Osteoblast (primary cell): ENCODE results near the gene ZCCHC14. TPM values are rescaled to one million over a fixed set of nuclear protein-coding genes. Genes with fewer than 3 reads are reported as not detected.
"Not testable (repeated sequence)": the region's sequence is repeated elsewhere in the genome, so short reads cannot be mapped to it uniquely, and the experiment has no call there.

Source experiments
- DNase-seq: peaks from one replicate; pipeline ENCODE4 v3.0.0; 2011; ENCODE audit warnings: low spot score, mixed read lengths; ENCODE audit not compliant: insufficient read length; ENCODE audit errors: missing footprints
- H2AFZ ChIP-seq: 2 replicates; pipeline ENCODE4 v1.6.0; 2011; ENCODE audit warnings: mild to moderate bottlenecking, low read length
- H3K27ac ChIP-seq: 2 replicates; pipeline ENCODE4 v1.5.1; 2011; ENCODE audit warnings: mild to moderate bottlenecking, low read depth, low read length, moderate library complexity
- H3K27me3 ChIP-seq: 2 replicates; pipeline ENCODE4 v1.6.0; 2012; ENCODE audit warnings: mild to moderate bottlenecking, control low read depth, inconsistent platforms, low read length, moderate library complexity; ENCODE audit not compliant: insufficient read depth
- H3K36me3 ChIP-seq: 2 replicates; pipeline ENCODE4 v1.5.1; 2011; ENCODE audit warnings: mild to moderate bottlenecking, low read length, control low read depth, moderate library complexity; ENCODE audit not compliant: insufficient read depth
- H3K4me1 ChIP-seq: 2 replicates; pipeline ENCODE4 v1.5.1; 2011; ENCODE audit warnings: mild to moderate bottlenecking, low read length, control low read depth, moderate library complexity; ENCODE audit not compliant: insufficient read depth
- H3K4me2 ChIP-seq: 2 replicates; pipeline ENCODE4 v1.6.0; 2011; ENCODE audit warnings: mild to moderate bottlenecking, low read length; ENCODE audit not compliant: insufficient read depth
- H3K4me3 ChIP-seq: fragments of 200-600 bp; sonication (generic); 3 replicates; pipeline ENCODE4 v1.5.1; 2012; ENCODE audit warnings: mild to moderate bottlenecking, low read length, inconsistent platforms; ENCODE audit not compliant: insufficient read depth
- H3K79me2 ChIP-seq: 2 replicates; pipeline ENCODE4 v1.6.0; 2012; ENCODE audit warnings: mild to moderate bottlenecking, low read length, control low read depth, inconsistent platforms; ENCODE audit not compliant: insufficient read depth
- H3K9me3 ChIP-seq: 2 replicates; pipeline ENCODE4 v1.5.1; 2011; ENCODE audit warnings: low read depth, low read length, control low read depth
- H4K20me1 ChIP-seq: 2 replicates; pipeline ENCODE4 v1.6.0; 2012; ENCODE audit warnings: mild to moderate bottlenecking, low read length, control low read depth; ENCODE audit not compliant: insufficient read depth
- CTCF ChIP-seq: IDR thresholded peaks from 2 replicates; pipeline ENCODE4 v1.5.1; 2011; ENCODE audit warnings: mild to moderate bottlenecking, low read depth, low read length, moderate library complexity; ENCODE audit errors: extremely low read depth
- total RNA-seq: library from RNA; depleted of rRNA; stranded (reverse); fragments of >200 nt; gene quantifications from 2 replicates; pipeline ENCODE4 v1.2.3, GENCODE V29; 2012

The ZCCHC14 gene
- total RNA-seq, 1 donor = 36.9 TPM

- Histone ChIP-seq H3K79me2 (peaks cover 21% of the 10 kb centered on the region), H4K20me1 (peaks cover 14% of the 10 kb centered on the region), H3K27me3 (no peaks in the 10 kb centered on the region), H3K4me2 (no peak overlapping the region), H3K27ac (peak overlapping the region; percentile 92), H2AFZ (no peak overlapping the region), H3K36me3 (no peaks in the 10 kb centered on the region), H3K4me1 (peaks cover 33% of the 10 kb centered on the region), H3K4me3 (no peak overlapping the region), H3K9me3 (no peaks in the 10 kb centered on the region)
- no peak for TF ChIP-seq CTCF
- DNase-seq = no peak
Measured at GRCh38 chr16:87389245-87389644, 103.6 kb downstream of the ZCCHC14 start.

- no peak for TF ChIP-seq CTCF
- peak overlapping the region; percentile 73 for H3K4me2 ChIP-seq
Measured at GRCh38 chr16:87388818-87389134, 104.0 kb downstream of the ZCCHC14 start.

GRCh38 chr16:87387942-87388817 lies 104.6 kb downstream of the ZCCHC14 start:
- H3K4me3 ChIP-seq = peak overlapping the region; percentile 42
- H3K4me1 ChIP-seq = peaks cover 22% of the 10 kb centered on the region
- peak overlapping the region; percentile 73 for H3K4me2 ChIP-seq
- no peak for TF ChIP-seq CTCF
- no peaks in the 10 kb centered on the region for H3K9me3 ChIP-seq
- H3K79me2 ChIP-seq = peaks cover 10% of the 10 kb centered on the region
- no peaks in the 10 kb centered on the region for H3K27me3 ChIP-seq
- peak overlapping the region; percentile 92 for H3K27ac ChIP-seq
- peaks cover 4% of the 10 kb centered on the region for H4K20me1 ChIP-seq
- peak; percentile 99 for DNase-seq
- H3K36me3 ChIP-seq = no peaks in the 10 kb centered on the region
- H2AFZ ChIP-seq = peak overlapping the region; percentile 64

More at GRCh38 chr16:87388818-87389134, 104.0 kb downstream of the ZCCHC14 start:
- H3K4me1 ChIP-seq = peaks cover 28% of the 10 kb centered on the region
- H3K79me2 ChIP-seq = peaks cover 16% of the 10 kb centered on the region
- H2AFZ ChIP-seq = peak overlapping the region; percentile 64
- H3K27ac ChIP-seq = peak overlapping the region; percentile 92
- DNase-seq = no peak
- H3K27me3 ChIP-seq = no peaks in the 10 kb centered on the region
- peaks cover 9% of the 10 kb centered on the region for H4K20me1 ChIP-seq
- peak overlapping the region; percentile 30 for H3K4me3 ChIP-seq
- H3K36me3 ChIP-seq = no peaks in the 10 kb centered on the region
- H3K9me3 ChIP-seq = no peaks in the 10 kb centered on the region

GRCh38 chr16:87384875-87385167 lies 108.0 kb downstream of the ZCCHC14 start:
- H3K27ac ChIP-seq = peak overlapping the region; percentile 49
- peak overlapping the region; percentile 90 for H2AFZ ChIP-seq
- peaks cover 37% of the 10 kb centered on the region for H3K4me1 ChIP-seq
- H4K20me1 ChIP-seq = peaks cover 22% of the 10 kb centered on the region
- H3K79me2 ChIP-seq = peaks cover 33% of the 10 kb centered on the region
- H3K9me3 ChIP-seq, DNase-seq, H3K27me3 ChIP-seq, H3K36me3 ChIP-seq: not testable (repeated sequence)
- peak overlapping the region; percentile 76 for H3K4me3 ChIP-seq
- H3K4me2 ChIP-seq = peak overlapping the region; percentile 79
